Measurements from ENCODE around the gene CLCF1.
"Not testable (repeated sequence)": the region's sequence is repeated elsewhere in the genome, so short reads cannot be mapped to it uniquely, and the experiment has no call there.

Gene CLCF1

GRCh38 chr11:67318876-67319275, 54.5 kb downstream of the CLCF1 start:
- not testable (repeated sequence) for H3K79me2 ChIP-seq (ENCODE audit: control insufficient read depth, insufficient read depth, low read length, unreplicated experiment); H3K27ac ChIP-seq (ENCODE audit: low read depth, low read length); H2AFZ ChIP-seq (ENCODE audit: low read length, unreplicated experiment); H3K4me1 ChIP-seq (ENCODE audit: control insufficient read depth, insufficient read depth, low read length, unreplicated experiment); H3K27me3 ChIP-seq (ENCODE audit: insufficient read depth, low read length); H3K36me3 ChIP-seq (ENCODE audit: insufficient read depth, low read length)
- peak overlapping the region; percentile 80 for H3K4me3 ChIP-seq (ENCODE audit: low read depth, low read length)

- peak overlapping the region; percentile 80 for H3K4me3 ChIP-seq (ENCODE audit: low read depth, low read length)
- H3K27ac ChIP-seq (ENCODE audit: low read depth, low read length) = no peak overlapping the region
- H3K27me3 ChIP-seq (ENCODE audit: insufficient read depth, low read length) = no peaks in the 10 kb centered on the region
- H3K79me2 ChIP-seq (ENCODE audit: control insufficient read depth, insufficient read depth, low read length, unreplicated experiment) = no peaks in the 10 kb centered on the region
- H2AFZ ChIP-seq (ENCODE audit: low read length, unreplicated experiment) = peak overlapping the region; percentile 49
- H3K4me1 ChIP-seq (ENCODE audit: control insufficient read depth, insufficient read depth, low read length, unreplicated experiment) = no peaks in the 10 kb centered on the region
- no peaks in the 10 kb centered on the region for H3K36me3 ChIP-seq (ENCODE audit: insufficient read depth, low read length)
Observed at GRCh38 chr11:67317888-67318555, 55.4 kb downstream of the CLCF1 start.

GRCh38 chr11:67317205-67317887, 56.1 kb downstream of the CLCF1 start:
- Histone ChIP-seq H3K36me3 (ENCODE audit: insufficient read depth, low read length) (no peaks in the 10 kb centered on the region), H2AFZ (ENCODE audit: low read length, unreplicated experiment) (peak overlapping the region; percentile 98), H3K27me3 (ENCODE audit: insufficient read depth, low read length) (no peaks in the 10 kb centered on the region), H3K4me3 (ENCODE audit: low read depth, low read length) (peak overlapping the region; percentile 80), H3K4me1 (ENCODE audit: control insufficient read depth, insufficient read depth, low read length, unreplicated experiment) (no peaks in the 10 kb centered on the region), H3K27ac (ENCODE audit: low read depth, low read length) (peak overlapping the region; percentile 61), H3K79me2 (ENCODE audit: control insufficient read depth, insufficient read depth, low read length, unreplicated experiment) (no peaks in the 10 kb centered on the region)

DNA sequence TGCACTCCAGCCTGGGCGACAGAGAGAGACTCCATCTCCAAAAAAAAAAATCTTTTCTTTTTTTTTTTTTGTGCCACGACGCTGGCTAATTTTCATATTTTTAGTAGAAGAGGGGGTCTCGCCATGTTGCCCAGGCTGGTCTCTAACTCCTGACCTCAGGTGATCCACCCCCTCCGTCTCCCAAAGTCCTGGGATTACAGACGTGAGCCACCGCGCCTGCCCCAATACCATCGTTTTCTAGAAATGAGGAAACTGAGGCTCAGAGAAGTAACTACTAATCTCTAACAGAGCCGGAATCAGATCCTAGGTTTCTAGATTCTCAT, 56.6 kb downstream of the CLCF1 start:
- no peaks in the 10 kb centered on the region for H3K27me3 ChIP-seq (ENCODE audit: insufficient read depth, low read length)
- no peaks in the 10 kb centered on the region for H3K79me2 ChIP-seq (ENCODE audit: control insufficient read depth, insufficient read depth, low read length, unreplicated experiment)
- no peaks in the 10 kb centered on the region for H3K36me3 ChIP-seq (ENCODE audit: insufficient read depth, low read length)
- H2AFZ ChIP-seq (ENCODE audit: low read length, unreplicated experiment) = peak overlapping the region; percentile 98
- no peaks in the 10 kb centered on the region for H3K4me1 ChIP-seq (ENCODE audit: control insufficient read depth, insufficient read depth, low read length, unreplicated experiment)
- peak overlapping the region; percentile 61 for H3K27ac ChIP-seq (ENCODE audit: low read depth, low read length)
- H3K4me3 ChIP-seq (ENCODE audit: low read depth, low read length) = peak overlapping the region; percentile 80

DNA sequence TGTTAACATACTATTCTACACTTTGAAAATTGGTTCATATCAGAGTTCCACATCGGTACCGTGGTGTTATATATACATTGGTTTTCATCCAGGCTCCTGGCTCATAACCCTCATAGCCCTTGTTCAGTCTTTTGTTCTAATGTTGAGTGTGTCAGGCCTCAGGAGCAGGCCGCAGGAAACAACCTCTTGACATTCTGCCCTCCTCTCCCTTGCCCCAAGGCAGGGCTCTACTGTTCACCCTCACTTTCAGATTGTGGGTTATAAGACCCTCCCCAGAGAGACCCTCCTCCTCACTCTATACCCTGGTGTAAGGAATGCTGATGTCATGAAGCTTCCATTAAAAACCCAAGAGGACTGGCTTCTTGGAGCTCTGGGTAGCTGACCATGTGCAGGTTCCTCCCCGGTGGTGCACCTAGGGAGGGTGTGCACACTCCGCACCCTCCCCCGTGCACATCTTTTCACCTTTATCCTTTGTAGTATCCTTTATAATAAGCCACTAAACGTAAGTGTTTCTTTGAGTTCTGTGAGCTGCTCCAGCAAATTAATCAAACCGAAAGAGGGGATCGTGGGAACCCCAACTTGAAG, 58.0 kb downstream of the CLCF1 start:
- Histone ChIP-seq H3K79me2 (ENCODE audit: control insufficient read depth, insufficient read depth, low read length, unreplicated experiment) (no peaks in the 10 kb centered on the region), H3K4me3 (ENCODE audit: low read depth, low read length) (no peak overlapping the region), H3K27ac (ENCODE audit: low read depth, low read length) (no peak overlapping the region), H3K4me1 (ENCODE audit: control insufficient read depth, insufficient read depth, low read length, unreplicated experiment) (no peaks in the 10 kb centered on the region), H3K36me3 (ENCODE audit: insufficient read depth, low read length) (no peaks in the 10 kb centered on the region), H3K27me3 (ENCODE audit: insufficient read depth, low read length) (no peaks in the 10 kb centered on the region), H2AFZ (ENCODE audit: low read length, unreplicated experiment) (no peak overlapping the region)

GRCh38 chr11:67314218-67314617, 59.2 kb downstream of the CLCF1 start:
- no peaks in the 10 kb centered on the region for H3K4me1 ChIP-seq (ENCODE audit: control insufficient read depth, insufficient read depth, low read length, unreplicated experiment)
- no peaks in the 10 kb centered on the region for H3K79me2 ChIP-seq (ENCODE audit: control insufficient read depth, insufficient read depth, low read length, unreplicated experiment)
- H2AFZ ChIP-seq (ENCODE audit: low read length, unreplicated experiment) = no peak overlapping the region
- no peaks in the 10 kb centered on the region for H3K36me3 ChIP-seq (ENCODE audit: insufficient read depth, low read length)
- H3K4me3 ChIP-seq (ENCODE audit: low read depth, low read length) = no peak overlapping the region
- no peak overlapping the region for H3K27ac ChIP-seq (ENCODE audit: low read depth, low read length)
- H3K27me3 ChIP-seq (ENCODE audit: insufficient read depth, low read length) = no peaks in the 10 kb centered on the region

All from ACC112 (cell line).